OCI-LY1 (cell line): ENCODE data around the gene ZNF738.
"Not testable (repeated sequence)": the region's sequence is repeated elsewhere in the genome, so short reads cannot be mapped to it uniquely, and the experiment has no call there.

Source experiments
- H2AFZ ChIP-seq: fragments of 200-600 bp; sonication (generic), shearing (Covaris generic); 2 replicates; pipeline ENCODE4 v1.6.0; 2014; ENCODE audit warnings: antibody characterized with exemption, mild to moderate bottlenecking, low read length
- H3F3A ChIP-seq: fragments of 200-600 bp; sonication (generic), shearing (Covaris generic); 2 replicates; pipeline ENCODE4 v1.6.0; 2014; ENCODE audit warnings: mild to moderate bottlenecking, antibody characterized with exemption, low read length, moderate library complexity; ENCODE audit not compliant: insufficient read depth
- H3K27ac ChIP-seq: fragments of 200-600 bp; sonication (generic); 2 replicates; pipeline ENCODE4 v1.5.1; 2014; ENCODE audit warnings: low read length, mixed run types, mild to moderate bottlenecking, low read depth; ENCODE audit not compliant: poor library complexity, severe bottlenecking
- H3K27me3 ChIP-seq: fragments of 200-600 bp; sonication (generic); 2 replicates; pipeline ENCODE4 v1.6.0; 2014; ENCODE audit warnings: antibody characterized with exemption, mild to moderate bottlenecking, low read length, moderate library complexity; ENCODE audit not compliant: insufficient read depth
- H3K36me3 ChIP-seq: fragments of 200-600 bp; sonication (generic); 2 replicates; pipeline ENCODE4 v1.6.1; 2014; ENCODE audit warnings: mild to moderate bottlenecking, antibody characterized with exemption, low read length, moderate library complexity, mixed read lengths; ENCODE audit not compliant: insufficient read depth
- H3K4me1 ChIP-seq: fragments of 200-600 bp; sonication (generic); 2 replicates; pipeline ENCODE4 v1.5.1; 2014; ENCODE audit warnings: mild to moderate bottlenecking, low read length, moderate library complexity; ENCODE audit not compliant: insufficient read depth, severe bottlenecking
- H3K4me2 ChIP-seq: fragments of 200-600 bp; sonication (generic), shearing (Covaris generic); 2 replicates; pipeline ENCODE4 v1.6.1; 2014; ENCODE audit warnings: low read length
- H3K4me3 ChIP-seq: fragments of 200-600 bp; sonication (generic); 2 replicates; pipeline ENCODE4 v1.5.1; 2014; ENCODE audit warnings: low read length, low read depth, mild to moderate bottlenecking, mixed read lengths; ENCODE audit not compliant: poor library complexity, severe bottlenecking
- H3K79me2 ChIP-seq: fragments of 200-600 bp; shearing (Covaris generic); 2 replicates; pipeline ENCODE4 v1.6.1; 2016; ENCODE audit warnings: mixed run types, low read length, mixed read lengths; ENCODE audit not compliant: insufficient read depth
- H3K9ac ChIP-seq: fragments of 200-600 bp; sonication (generic), shearing (Covaris generic); 2 replicates; pipeline ENCODE4 v1.6.1; 2014; ENCODE audit warnings: mild to moderate bottlenecking, low read length, mixed read lengths
- H3K9me2 ChIP-seq: fragments of 200-600 bp; sonication (generic), shearing (Covaris generic); 2 replicates; pipeline ENCODE4 v1.6.1; 2014; ENCODE audit warnings: low read depth, mild to moderate bottlenecking, low read length, mixed read lengths
- H3K9me3 ChIP-seq: fragments of 200-600 bp; shearing (Covaris generic); 2 replicates; pipeline ENCODE4 v1.6.1; 2014; ENCODE audit warnings: low read length, mixed read lengths
- H4K20me1 ChIP-seq: fragments of 200-600 bp; sonication (generic), shearing (Covaris generic); 2 replicates; pipeline ENCODE4 v1.6.0; 2016; ENCODE audit warnings: mild to moderate bottlenecking, low read length; ENCODE audit not compliant: insufficient read depth
- CTCF ChIP-seq: fragments of 200-600 bp; sonication (generic), shearing (Covaris generic); IDR thresholded peaks from 2 replicates; pipeline ENCODE4 v1.5.1; 2017; ENCODE audit warnings: mild to moderate bottlenecking, antibody characterized with exemption, low read length, moderate library complexity, mixed read lengths
- EZH2 ChIP-seq: fragments of 200-600 bp; sonication (generic), shearing (Covaris generic); IDR thresholded peaks from 2 replicates; pipeline ENCODE4 v1.8.0; 2017; ENCODE audit warnings: borderline replicate concordance, mixed run types, mild to moderate bottlenecking, antibody characterized with exemption, low read length, moderate library complexity, mixed read lengths

Gene ZNF738

GRCh38 chr19:21328885-21329605 is 29.8 kb upstream of the ZNF738 start, which contains the start of gene ZNF708:
Gene ZNF708 (minus strand): TSS chr19:21329410. CDS start chr19:21329212, 198 bp downstream.
- Histone ChIP-seq H3K27ac (peak within 1 kb of the TSS; percentile 85), H3K9me2 (no peaks in the 10 kb centered on the region), H3K79me2 (peaks cover 34% of the 10 kb centered on the region), H3K4me3 (peak within 1 kb of the TSS; percentile 85), H3K9ac (peak within 1 kb of the TSS; percentile 95), H3K4me1 (peaks cover 10% of the 10 kb centered on the region), H3K9me3 (peaks cover 4% of the 10 kb centered on the region), H4K20me1 (no peaks in the 10 kb centered on the region), H3K4me2 (peak within 1 kb of the TSS; percentile 81), H2AFZ (0 out of 2 replicates have a peak within 1 kb of the TSS, but pooled peaks have one; percentile 31), H3K27me3 (no peaks in the 10 kb centered on the region), H3F3A (no peaks in the 10 kb centered on the region), H3K36me3 (peaks cover 35% of the 10 kb centered on the region)
- TF ChIP-seq EZH2, result no peak
- TF ChIP-seq CTCF, result no peak

DNA sequence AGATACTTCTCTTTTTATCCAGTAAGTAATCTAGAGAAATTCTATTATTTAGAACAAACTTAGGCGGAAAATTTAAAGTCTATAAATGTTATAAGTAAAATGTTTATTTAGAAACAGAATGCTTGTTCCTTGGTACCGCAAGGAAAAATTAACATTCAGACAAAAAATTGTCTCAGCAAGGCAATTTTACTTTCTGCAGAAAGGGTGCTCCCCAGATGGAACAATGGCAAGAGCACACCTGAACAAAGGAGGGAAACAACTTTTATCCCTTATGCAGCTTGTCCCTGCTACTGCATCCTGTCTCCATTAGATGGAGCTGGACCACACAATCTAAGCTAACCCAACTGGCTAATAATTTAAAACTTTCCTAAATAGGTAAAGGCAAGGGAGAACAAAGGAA is 23.1 kb upstream of the ZNF738 start:
- Histone ChIP-seq H3F3A (no peaks in the 10 kb centered on the region), H4K20me1 (no peaks in the 10 kb centered on the region), H3K4me1 (no peaks in the 10 kb centered on the region), H3K27me3 (no peaks in the 10 kb centered on the region), H3K79me2 (no peaks in the 10 kb centered on the region), H3K4me3 (no peak overlapping the region), H3K9me3 (peaks cover 8% of the 10 kb centered on the region; the same call in 1 of the 2 replicates), H3K27ac (no peak overlapping the region), H3K9me2 (no peaks in the 10 kb centered on the region), H3K36me3 (no peaks in the 10 kb centered on the region), H3K4me2 (no peak overlapping the region), H2AFZ (no peak overlapping the region), H3K9ac (no peak overlapping the region)
- TF ChIP-seq EZH2, result no peak
- no peak for TF ChIP-seq CTCF

DNA sequence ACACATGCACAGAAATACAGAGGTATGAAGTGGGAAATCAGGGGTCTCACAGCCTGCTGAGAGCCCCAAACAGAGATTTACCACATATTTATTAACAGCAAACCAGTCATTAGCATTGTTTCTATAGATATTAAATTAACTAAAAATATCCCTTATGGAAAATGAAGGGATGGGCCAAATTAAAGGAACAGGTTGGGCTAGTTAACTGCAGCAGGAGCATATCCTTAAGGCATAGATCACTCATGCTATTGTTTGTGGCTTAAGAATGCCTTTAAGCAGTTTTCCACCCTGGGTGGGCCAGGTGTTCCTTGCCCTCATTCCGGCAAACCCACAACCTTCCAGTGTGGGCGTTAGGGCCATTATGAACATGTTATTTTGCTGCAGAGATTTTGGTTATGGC is 14.0 kb upstream of the ZNF738 start:
- not testable (repeated sequence) for H3K27me3 ChIP-seq, H3K36me3 ChIP-seq, H3K4me1 ChIP-seq, H3K27ac ChIP-seq, H3K9ac ChIP-seq, H3K4me3 ChIP-seq, H3K4me2 ChIP-seq, H3K9me2 ChIP-seq, H3K79me2 ChIP-seq, H2AFZ ChIP-seq, H3F3A ChIP-seq, H3K9me3 ChIP-seq, H4K20me1 ChIP-seq

- H3F3A ChIP-seq, result no peaks in the 10 kb centered on the region
- no peaks in the 10 kb centered on the region for H3K79me2 ChIP-seq
- H3K27me3 ChIP-seq, result no peaks in the 10 kb centered on the region
- no peaks in the 10 kb centered on the region for H3K9me2 ChIP-seq
- no peaks in the 10 kb centered on the region for H4K20me1 ChIP-seq
- H3K4me1 ChIP-seq, result no peaks in the 10 kb centered on the region
- H3K27ac ChIP-seq, result no peak overlapping the region
- H3K4me3 ChIP-seq, result no peak overlapping the region
- H3K9me3 ChIP-seq, result no peaks in the 10 kb centered on the region
- no peak for TF ChIP-seq CTCF
- no peak overlapping the region for H3K4me2 ChIP-seq
- no peaks in the 10 kb centered on the region for H3K36me3 ChIP-seq
- H3K9ac ChIP-seq, result no peak overlapping the region
- no peak overlapping the region for H2AFZ ChIP-seq
Observed at GRCh38 chr19:21352830-21353229, 6.0 kb upstream of the ZNF738 start.
